ENCODE data around the gene ARMC3. TPM values are rescaled to one million over a fixed set of nuclear protein-coding genes. Genes with fewer than 3 reads are reported as not detected.

The ARMC3 gene
- polyA plus RNA-seq, 3 donors, result not detected

- H3K4me2 ChIP-seq (replicated peaks; ENCODE audit: extremely low read depth, low read length, poor library complexity, severe bottlenecking), result no peak overlapping the region
- no peak overlapping the region for H3K4me3 Mint-ChIP-seq
- no peaks in the 10 kb centered on the region for H3K27me3 ChIP-seq (ENCODE audit: control insufficient read depth in 2 of 2, insufficient read depth in 2 of 2, low read length in 2 of 2)
- H4K20me1 ChIP-seq (ENCODE audit: insufficient read depth, low read length), result no peaks in the 10 kb centered on the region
- no peaks in the 10 kb centered on the region for H3K79me2 ChIP-seq (ENCODE audit: insufficient read depth, low read length)
- H3K27ac ChIP-seq (ENCODE audit: low read depth in 1 of 2, low read length in 2 of 2), result no peak overlapping the region
- peaks cover 9% of the 10 kb centered on the region for H3K4me1 Mint-ChIP-seq
- H3K4me3 ChIP-seq (replicated peaks in 1 of 3; ENCODE audit: low read depth in 2 of 3, low read length in 3 of 3), result no peak overlapping the region
- no peaks in the 10 kb centered on the region for H3K36me3 Mint-ChIP-seq
- H3K9me3 ChIP-seq (replicated peaks in 1 of 2; ENCODE audit: control insufficient read depth in 1 of 2, insufficient read depth in 1 of 2, low read length in 2 of 2), result no peaks in the 10 kb centered on the region
- peaks cover 0 to 1% (median 0%) of the 10 kb centered on the region in 3 donors for H3K27me3 Mint-ChIP-seq (ENCODE audit: low read depth in 3 of 3)
- no CpG with 5 or more reads among the region's 5 CpGs for WGBS (ENCODE audit: insufficient coverage)
- H2AFZ ChIP-seq (ENCODE audit: insufficient read depth, low read depth, low read length, poor library complexity, severe bottlenecking), result no peak overlapping the region
- no peaks in the 10 kb centered on the region for H3K9me3 Mint-ChIP-seq
- H3K9ac ChIP-seq (ENCODE audit: insufficient read depth, low read length, poor library complexity, severe bottlenecking), result no peak overlapping the region
- TF ChIP-seq CTCF (IDR thresholded peaks at IDR 0.05), result no peak
- no peaks in the 10 kb centered on the region for H3K36me3 ChIP-seq (replicated peaks in 1 of 2; ENCODE audit: control insufficient read depth in 1 of 2, insufficient read depth in 2 of 2, low read length in 2 of 2)
- peak; percentile 6 to 39 (median 34) for DNase-seq
- intact Hi-C loops (cut with micrococcal nuclease), result loop anchor here in 1 of 2 donors (10.0 kb wide), 1 partner anchor 409 kb away; no protein-coding TSS in a partner anchor
- no peak overlapping the region for H3K27ac Mint-ChIP-seq
- H3K4me1 ChIP-seq (ENCODE audit: control insufficient read depth in 1 of 2, insufficient read depth in 2 of 2, low read length in 2 of 2), result peaks cover 3 to 5% of the 10 kb centered on the region in 2 donors
These were observed 56.2 kb downstream of the ARMC3 start for GRCh38 chr10:22984066-22984465.

- no peak overlapping the region for H3K4me3 ChIP-seq (replicated peaks in 1 of 3; ENCODE audit: low read depth in 2 of 3, low read length in 3 of 3)
- no peak overlapping the region for H3K27ac ChIP-seq (ENCODE audit: low read depth in 1 of 2, low read length in 2 of 2)
- H3K36me3 ChIP-seq (replicated peaks in 1 of 2; ENCODE audit: control insufficient read depth in 1 of 2, insufficient read depth in 2 of 2, low read length in 2 of 2), result no peaks in the 10 kb centered on the region
- H3K9ac ChIP-seq (ENCODE audit: insufficient read depth, low read length, poor library complexity, severe bottlenecking), result no peak overlapping the region
- no peak overlapping the region for H3K4me2 ChIP-seq (replicated peaks; ENCODE audit: extremely low read depth, low read length, poor library complexity, severe bottlenecking)
- no peaks in the 10 kb centered on the region for H3K27me3 ChIP-seq (ENCODE audit: control insufficient read depth in 2 of 2, insufficient read depth in 2 of 2, low read length in 2 of 2)
- H3K79me2 ChIP-seq (ENCODE audit: insufficient read depth, low read length), result no peaks in the 10 kb centered on the region
- peaks cover 9% of the 10 kb centered on the region for H3K4me1 Mint-ChIP-seq
- no peaks in the 10 kb centered on the region for H3K9me3 Mint-ChIP-seq
- peaks cover 0 to 5% (median 1%) of the 10 kb centered on the region in 3 donors for H3K27me3 Mint-ChIP-seq (ENCODE audit: low read depth in 3 of 3)
- intact Hi-C loops (cut with micrococcal nuclease), result loop anchor here (5.0 to 10.0 kb wide), 4 partner anchors 412 to 1485 kb away; partner anchors contain the start of gene DNAJC1 (in 1 of the 2)
- H2AFZ ChIP-seq (ENCODE audit: insufficient read depth, low read depth, low read length, poor library complexity, severe bottlenecking), result no peak overlapping the region
- no peaks in the 10 kb centered on the region for H4K20me1 ChIP-seq (ENCODE audit: insufficient read depth, low read length)
- peak; percentile 21 for TF ChIP-seq CTCF (IDR thresholded peaks at IDR 0.05)
- peak in 1 of 3 donors; percentile 10 for DNase-seq
- H3K4me3 Mint-ChIP-seq, result no peak overlapping the region
- H3K36me3 Mint-ChIP-seq, result no peaks in the 10 kb centered on the region
- peaks cover 3 to 5% of the 10 kb centered on the region in 2 donors for H3K4me1 ChIP-seq (ENCODE audit: control insufficient read depth in 1 of 2, insufficient read depth in 2 of 2, low read length in 2 of 2)
- H3K9me3 ChIP-seq (replicated peaks in 1 of 2; ENCODE audit: control insufficient read depth in 1 of 2, insufficient read depth in 1 of 2, low read length in 2 of 2), result no peaks in the 10 kb centered on the region
- H3K27ac Mint-ChIP-seq, result no peak overlapping the region
- WGBS (ENCODE audit: insufficient coverage), result no CpG with 5 or more reads among the region's 2 CpGs
These were observed 59.1 kb downstream of the ARMC3 start for GRCh38 chr10:22986771-22987542.
